Calu3 (cell line): ENCODE measurements around the gene NAA80. TPM values are rescaled to one million over a fixed set of nuclear protein-coding genes. Genes with fewer than 3 reads are reported as not detected.
"Not testable (repeated sequence)": the region's sequence is repeated elsewhere in the genome, so short reads cannot be mapped to it uniquely, and the experiment has no call there.

Experiments used
- BruUV-seq: library from RNA; stranded (reverse); fragments of 400-500 nt; replicated peaks from 2 replicates; lab custom pipeline; 2021; lab: Mats Ljungman, UMichigan
- CTCF ChIA-PET: fragments of 300-600 bp; sonication (Branson Sonifier 250); formaldehyde crosslinking; loops from one replicate; lab custom pipeline; 2022; ENCODE audit warnings: antibody characterized with exemption; lab: Charles Lee
- DNase-seq: peaks from one replicate; pipeline ENCODE4 v3.0.0; 2022
- H3K27ac Mint-ChIP-seq: one replicate; pipeline ENCODE4 v1.8.0; 2022; ENCODE audit warnings: mixed read lengths; ENCODE audit not compliant: unreplicated experiment
- H3K27me3 Mint-ChIP-seq: one replicate; pipeline ENCODE4 v1.8.0; 2022; ENCODE audit warnings: mixed read lengths; ENCODE audit not compliant: unreplicated experiment
- H3K36me3 Mint-ChIP-seq: one replicate; pipeline ENCODE4 v1.8.0; 2022; ENCODE audit warnings: mild to moderate bottlenecking, moderate library complexity, mixed read lengths; ENCODE audit not compliant: insufficient read depth, unreplicated experiment
- H3K4me1 Mint-ChIP-seq: one replicate; pipeline ENCODE4 v1.8.0; 2022; ENCODE audit warnings: mild to moderate bottlenecking, low read depth, mixed read lengths; ENCODE audit not compliant: unreplicated experiment
- H3K4me3 Mint-ChIP-seq: one replicate; pipeline ENCODE4 v1.8.0; 2022; ENCODE audit warnings: mild to moderate bottlenecking, low read depth, moderate library complexity, mixed read lengths; ENCODE audit not compliant: unreplicated experiment
- H3K9me3 Mint-ChIP-seq: one replicate; pipeline ENCODE4 v1.8.0; 2022; ENCODE audit warnings: low read depth, mixed read lengths; ENCODE audit not compliant: unreplicated experiment
- intact Hi-C: fragments of 100-400 bp; cut with micrococcal nuclease; formaldehyde crosslinking; loops from one replicate; pipeline ENCODE4 v1.10.0; 2022; ENCODE audit not compliant: unreplicated experiment
- total RNA-seq: library from RNA; stranded (reverse); gene quantifications from 2 replicates; pipeline ENCODE4 v1.2.3, GENCODE V29; 2022
- TF ChIP-seq, protein P1 (sequence below): fragments of 200-600 bp; IDR thresholded peaks from one replicate; pipeline ENCODE4 v1.8.0; 2022; ENCODE audit warnings: antibody characterized with exemption; ENCODE audit not compliant: unreplicated experiment

NAA80 gene
- total RNA-seq, 1 experiment from 2014 or later: 15.0 TPM

DNA sequence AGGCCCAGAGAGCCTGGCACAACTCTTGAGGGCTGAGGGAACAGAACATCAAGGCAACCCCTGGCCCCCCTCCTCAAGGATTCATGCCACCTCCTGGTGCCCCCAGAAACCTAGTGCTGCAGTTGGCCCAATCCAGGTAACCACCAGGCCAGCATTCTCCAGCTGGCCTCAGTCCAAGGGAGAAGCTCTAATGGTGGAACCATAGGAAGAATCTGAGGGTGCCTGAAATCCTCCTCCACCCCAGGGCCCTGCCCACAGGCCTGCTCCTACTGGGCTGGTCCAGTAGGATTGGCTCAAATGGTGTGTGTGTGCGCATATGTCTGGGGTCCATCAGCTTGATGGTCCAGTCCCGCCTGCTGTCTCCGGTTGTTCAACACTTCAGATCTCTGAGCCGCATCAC is 15.6 kb upstream of the NAA80 start:
- DNase-seq: no peak
- CTCF ChIA-PET: no interaction called here
- peak overlapping the region; percentile 79 for H3K27ac Mint-ChIP-seq
- intact Hi-C loops: no loop called here
- BruUV-seq: no TSS peak
- H3K4me3 Mint-ChIP-seq: no peak overlapping the region
- H3K36me3 Mint-ChIP-seq: peaks cover 20% of the 10 kb centered on the region
- TF ChIP-seq, protein P1, sequence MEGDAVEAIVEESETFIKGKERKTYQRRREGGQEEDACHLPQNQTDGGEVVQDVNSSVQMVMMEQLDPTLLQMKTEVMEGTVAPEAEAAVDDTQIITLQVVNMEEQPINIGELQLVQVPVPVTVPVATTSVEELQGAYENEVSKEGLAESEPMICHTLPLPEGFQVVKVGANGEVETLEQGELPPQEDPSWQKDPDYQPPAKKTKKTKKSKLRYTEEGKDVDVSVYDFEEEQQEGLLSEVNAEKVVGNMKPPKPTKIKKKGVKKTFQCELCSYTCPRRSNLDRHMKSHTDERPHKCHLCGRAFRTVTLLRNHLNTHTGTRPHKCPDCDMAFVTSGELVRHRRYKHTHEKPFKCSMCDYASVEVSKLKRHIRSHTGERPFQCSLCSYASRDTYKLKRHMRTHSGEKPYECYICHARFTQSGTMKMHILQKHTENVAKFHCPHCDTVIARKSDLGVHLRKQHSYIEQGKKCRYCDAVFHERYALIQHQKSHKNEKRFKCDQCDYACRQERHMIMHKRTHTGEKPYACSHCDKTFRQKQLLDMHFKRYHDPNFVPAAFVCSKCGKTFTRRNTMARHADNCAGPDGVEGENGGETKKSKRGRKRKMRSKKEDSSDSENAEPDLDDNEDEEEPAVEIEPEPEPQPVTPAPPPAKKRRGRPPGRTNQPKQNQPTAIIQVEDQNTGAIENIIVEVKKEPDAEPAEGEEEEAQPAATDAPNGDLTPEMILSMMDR: no peak
- H3K4me1 Mint-ChIP-seq: peaks cover 28% of the 10 kb centered on the region
- no peaks in the 10 kb centered on the region for H3K27me3 Mint-ChIP-seq
- no peaks in the 10 kb centered on the region for H3K9me3 Mint-ChIP-seq

DNA sequence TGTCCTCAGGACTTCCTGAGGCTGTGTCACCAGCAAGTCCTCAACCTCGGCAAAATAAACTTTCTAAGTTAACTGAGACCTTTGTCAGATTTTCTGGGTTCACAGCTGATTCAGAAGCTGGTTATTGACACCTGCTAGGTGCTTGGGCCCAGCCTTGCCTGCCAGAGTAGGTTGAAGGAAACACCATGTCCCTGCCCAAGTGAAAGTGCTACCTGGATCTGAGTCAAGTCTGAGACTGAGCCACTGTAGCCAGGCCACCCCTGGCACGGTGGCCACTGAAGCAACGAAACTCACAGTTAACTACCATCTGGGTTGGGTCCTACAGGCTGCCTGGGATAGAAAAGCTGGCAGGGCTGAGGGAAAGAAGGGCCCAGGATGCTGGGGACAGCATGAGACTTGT is 15.1 kb upstream of the NAA80 start:
- Mint-ChIP-seq H3K27me3 (no peaks in the 10 kb centered on the region), H3K4me1 (peaks cover 28% of the 10 kb centered on the region), H3K36me3 (peaks cover 20% of the 10 kb centered on the region), H3K27ac (no peak overlapping the region), H3K9me3 (no peaks in the 10 kb centered on the region), H3K4me3 (no peak overlapping the region)
- DNase-seq: no peak
- intact Hi-C loops: no loop called here
- BruUV-seq: no TSS peak
- CTCF ChIA-PET: interaction anchor here (1.1 kb wide), 1 partner anchor 22 kb away, joined by 3 read pairs; no protein-coding TSS in a partner anchor
- TF ChIP-seq, protein P1: no peak

DNA sequence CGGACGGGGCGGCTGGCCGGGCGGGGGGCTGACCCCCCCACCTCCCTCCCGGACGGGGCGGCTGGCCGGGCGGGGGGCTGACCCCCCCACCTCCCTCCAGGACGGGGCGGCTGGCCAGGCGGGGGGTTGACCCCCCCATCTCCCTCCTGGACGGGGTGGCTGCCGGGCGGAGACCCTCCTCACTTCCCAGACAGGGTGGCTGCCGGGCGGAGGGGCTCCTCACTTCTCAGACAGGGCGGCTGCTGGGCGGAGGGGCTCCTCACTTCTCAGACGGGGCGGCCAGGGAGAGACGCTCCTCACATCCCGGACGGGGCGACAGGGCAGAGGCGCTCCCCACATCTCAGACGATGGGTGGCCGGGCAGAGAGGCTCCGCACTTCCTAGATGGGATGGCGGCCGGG is 12.8 kb upstream of the NAA80 start:
- BruUV-seq, H3K36me3 Mint-ChIP-seq: not testable (repeated sequence)

DNA sequence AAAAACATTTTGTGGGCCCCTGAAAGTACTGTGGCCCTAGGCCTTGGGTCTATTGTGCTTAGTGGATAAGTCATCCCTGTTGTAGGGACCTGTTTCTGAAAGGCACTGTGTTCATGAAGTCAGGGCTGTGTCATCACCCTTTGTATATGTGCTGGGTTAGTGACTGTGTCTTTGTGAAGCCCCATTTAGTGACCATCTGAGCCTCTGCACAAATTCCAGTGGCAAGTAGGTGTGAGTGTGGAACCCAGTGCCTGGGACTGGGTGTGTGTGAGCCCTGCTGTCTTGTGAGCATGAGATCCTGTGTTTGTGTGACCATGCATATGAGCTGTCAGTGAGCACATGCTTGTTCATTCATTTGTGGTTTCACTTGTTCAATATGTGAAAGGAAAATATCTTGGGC is 5.4 kb upstream of the NAA80 start:
- TF ChIP-seq, protein P1: no peak
- CTCF ChIA-PET: interaction anchor here (0.7 kb wide), 1 partner anchor 12 kb away, joined by 5 read pairs; no protein-coding TSS in a partner anchor
- no peak for DNase-seq
- BruUV-seq: no TSS peak
- H3K27me3 Mint-ChIP-seq: no peaks in the 10 kb centered on the region
- no peaks in the 10 kb centered on the region for H3K9me3 Mint-ChIP-seq
- no peak overlapping the region for H3K27ac Mint-ChIP-seq
- H3K4me3 Mint-ChIP-seq: no peak overlapping the region
- peaks cover 15% of the 10 kb centered on the region for H3K36me3 Mint-ChIP-seq
- peaks cover 17% of the 10 kb centered on the region for H3K4me1 Mint-ChIP-seq
- intact Hi-C loops: no loop called here

More for the DNA sequence above, 12.8 kb upstream of the NAA80 start:
- H3K4me3 Mint-ChIP-seq, intact Hi-C loops, CTCF ChIA-PET, H3K27ac Mint-ChIP-seq, DNase-seq, H3K27me3 Mint-ChIP-seq, H3K9me3 Mint-ChIP-seq: not testable (repeated sequence)
- H3K4me1 Mint-ChIP-seq: peaks cover 27% of the 10 kb centered on the region

DNA sequence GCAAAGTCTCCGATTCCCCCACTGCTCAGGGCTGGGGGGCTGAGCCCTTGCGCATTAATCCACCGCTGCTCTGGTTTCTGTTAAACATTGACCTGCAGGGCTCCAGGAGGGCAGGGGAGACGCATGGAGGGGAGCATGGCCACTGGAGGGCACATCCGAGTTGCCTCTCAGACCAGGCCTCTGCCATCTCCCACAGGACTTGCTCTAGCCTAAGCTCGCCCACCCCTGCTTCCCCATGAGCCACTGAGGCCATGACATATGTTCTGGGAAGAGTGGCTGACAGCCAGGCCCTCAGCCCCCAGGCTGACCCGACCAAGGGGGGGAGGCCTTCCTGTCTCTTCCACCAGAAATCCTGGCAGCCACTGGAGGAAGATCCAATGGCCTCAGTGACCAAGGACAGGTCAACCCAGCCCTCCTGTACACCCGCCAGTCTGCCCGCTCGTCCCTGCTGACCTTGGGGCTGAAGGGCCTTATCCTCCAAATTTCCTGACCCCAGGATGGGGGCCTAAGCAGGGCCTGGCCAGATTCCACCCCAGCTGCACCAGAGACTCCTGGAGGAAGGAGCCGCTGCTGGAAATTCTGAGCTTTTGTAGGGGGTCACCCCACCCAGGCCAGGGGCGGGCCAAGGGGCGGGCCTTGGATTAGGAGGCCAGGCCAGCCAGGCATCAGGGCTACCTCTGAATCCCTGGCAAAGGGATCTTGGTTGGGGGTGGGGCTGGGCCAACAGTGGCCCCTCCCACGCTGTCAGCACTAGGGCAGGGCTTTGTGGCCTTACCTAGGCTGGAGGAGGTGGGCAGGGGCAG is 4.0 kb upstream of the NAA80 start, which contains the start of gene HYAL1:
Gene HYAL1, minus strand, starts transcription at position 562 of the 803 bp plus-strand sequence. CDS start 618 bp downstream, outside the sequence.
- BruUV-seq: no TSS peak
- TF ChIP-seq, protein P1: no peak
- H3K27ac Mint-ChIP-seq: no peak within 1 kb of the TSS
- CTCF ChIA-PET: interaction anchor here (0.8 to 1.2 kb wide), 2 partner anchors 14 to 21 kb away, joined by 3 to 7 read pairs; no protein-coding TSS in a partner anchor
- H3K9me3 Mint-ChIP-seq: no peaks in the 10 kb centered on the region
- peaks cover 20% of the 10 kb centered on the region for H3K4me1 Mint-ChIP-seq
- peak; percentile 29 for DNase-seq
- H3K4me3 Mint-ChIP-seq: no peak within 1 kb of the TSS
- H3K36me3 Mint-ChIP-seq: peaks cover 25% of the 10 kb centered on the region
- no peaks in the 10 kb centered on the region for H3K27me3 Mint-ChIP-seq
- intact Hi-C loops: no loop called here
